GM13976 (cell line): ENCODE data around the gene ZNF407.
A peak's percentile ranks its signal among the peaks of the same experiment; 100 is the strongest.

Experiments
- DNase-seq: peaks from one replicate; pipeline ENCODE4 v3.0.0; 2012; ENCODE audit warnings: low spot score
- in situ Hi-C: fragments of 300-500 bp; cut with MboI; formaldehyde crosslinking; loops from one replicate; pipeline ENCODE4 v1.12.0; 2022; ENCODE audit warnings: low sequenced_read_pairs, mixed read lengths, inconsistent platforms; ENCODE audit not compliant: unreplicated experiment
- TF ChIP-seq, protein P1 (sequence below): IDR thresholded peaks from 2 replicates; pipeline ENCODE4 v1.5.1; 2012; ENCODE audit warnings: borderline replicate concordance, mild to moderate bottlenecking; ENCODE audit not compliant: insufficient read depth; ENCODE audit errors: extremely low read depth, missing control alignments, control extremely low read depth

ZNF407 gene

DNA sequence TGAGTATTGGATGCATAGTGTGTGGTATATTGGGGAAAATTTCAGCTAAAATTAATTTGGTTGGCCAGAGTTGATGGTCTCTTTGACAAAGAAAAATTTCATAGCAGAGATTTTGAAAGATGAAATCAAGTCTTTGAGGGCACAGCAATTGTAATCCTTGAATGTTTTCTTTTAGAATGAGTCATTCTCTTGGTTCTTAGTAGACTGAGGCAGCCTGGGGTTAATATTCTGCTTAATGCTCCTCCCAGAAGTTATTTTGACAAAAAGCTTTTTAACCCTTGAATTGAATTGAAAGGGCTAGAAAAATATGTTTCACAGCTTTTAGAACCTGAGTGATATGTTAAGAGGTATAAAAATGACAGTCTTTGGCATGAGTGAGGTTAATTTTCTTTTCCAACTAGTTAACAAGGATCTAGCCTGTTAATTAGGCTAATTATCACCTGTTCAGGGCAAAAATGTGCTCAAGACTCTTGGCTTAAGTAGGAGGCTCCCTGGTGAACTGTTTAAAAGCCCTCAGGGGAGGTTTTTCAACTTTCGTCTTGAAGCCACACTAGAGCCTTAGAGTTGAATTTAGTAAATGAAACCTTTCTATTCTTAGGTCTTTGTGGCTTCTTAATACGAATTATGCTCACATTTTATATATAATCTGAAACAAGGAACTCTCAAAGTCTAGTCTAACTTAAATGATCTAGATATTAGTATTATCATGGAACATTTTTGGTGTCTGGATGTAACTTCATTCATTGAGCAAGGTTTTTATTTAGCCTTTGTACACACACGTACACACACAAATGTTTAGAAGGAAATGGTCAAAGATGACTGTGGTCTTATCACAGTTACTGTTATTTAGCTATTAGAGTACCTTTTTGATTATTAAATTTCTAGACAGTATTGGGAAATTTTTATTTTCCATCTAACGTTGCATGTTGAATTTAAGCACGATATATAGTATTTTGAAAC lies 272.5 kb downstream of the ZNF407 start:
- in situ Hi-C loops: no loop called here
- peak; percentile 37 for DNase-seq
- TF ChIP-seq, protein P1, sequence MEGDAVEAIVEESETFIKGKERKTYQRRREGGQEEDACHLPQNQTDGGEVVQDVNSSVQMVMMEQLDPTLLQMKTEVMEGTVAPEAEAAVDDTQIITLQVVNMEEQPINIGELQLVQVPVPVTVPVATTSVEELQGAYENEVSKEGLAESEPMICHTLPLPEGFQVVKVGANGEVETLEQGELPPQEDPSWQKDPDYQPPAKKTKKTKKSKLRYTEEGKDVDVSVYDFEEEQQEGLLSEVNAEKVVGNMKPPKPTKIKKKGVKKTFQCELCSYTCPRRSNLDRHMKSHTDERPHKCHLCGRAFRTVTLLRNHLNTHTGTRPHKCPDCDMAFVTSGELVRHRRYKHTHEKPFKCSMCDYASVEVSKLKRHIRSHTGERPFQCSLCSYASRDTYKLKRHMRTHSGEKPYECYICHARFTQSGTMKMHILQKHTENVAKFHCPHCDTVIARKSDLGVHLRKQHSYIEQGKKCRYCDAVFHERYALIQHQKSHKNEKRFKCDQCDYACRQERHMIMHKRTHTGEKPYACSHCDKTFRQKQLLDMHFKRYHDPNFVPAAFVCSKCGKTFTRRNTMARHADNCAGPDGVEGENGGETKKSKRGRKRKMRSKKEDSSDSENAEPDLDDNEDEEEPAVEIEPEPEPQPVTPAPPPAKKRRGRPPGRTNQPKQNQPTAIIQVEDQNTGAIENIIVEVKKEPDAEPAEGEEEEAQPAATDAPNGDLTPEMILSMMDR: no peak

DNA sequence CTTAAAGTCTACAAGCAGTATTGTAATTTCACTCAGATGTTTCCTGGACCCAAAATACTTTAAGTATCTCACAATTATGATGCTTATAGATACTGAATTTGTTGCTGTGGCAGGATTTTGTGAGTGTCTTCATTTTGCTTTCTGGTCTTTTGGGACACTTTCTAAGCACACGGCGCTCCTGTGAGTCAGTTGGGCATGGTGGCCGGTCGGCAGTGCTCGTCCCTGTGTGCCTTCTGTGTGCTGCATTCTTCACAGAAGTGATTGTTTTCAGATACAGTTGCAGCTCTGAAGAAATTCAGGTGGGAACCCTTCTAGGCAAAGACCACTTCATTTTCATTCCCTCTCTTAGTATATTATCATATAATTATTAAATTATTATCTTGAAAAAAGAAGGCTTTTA lies 273.3 kb downstream of the ZNF407 start:
- in situ Hi-C loops: no loop called here
- TF ChIP-seq, protein P1: no peak

DNA sequence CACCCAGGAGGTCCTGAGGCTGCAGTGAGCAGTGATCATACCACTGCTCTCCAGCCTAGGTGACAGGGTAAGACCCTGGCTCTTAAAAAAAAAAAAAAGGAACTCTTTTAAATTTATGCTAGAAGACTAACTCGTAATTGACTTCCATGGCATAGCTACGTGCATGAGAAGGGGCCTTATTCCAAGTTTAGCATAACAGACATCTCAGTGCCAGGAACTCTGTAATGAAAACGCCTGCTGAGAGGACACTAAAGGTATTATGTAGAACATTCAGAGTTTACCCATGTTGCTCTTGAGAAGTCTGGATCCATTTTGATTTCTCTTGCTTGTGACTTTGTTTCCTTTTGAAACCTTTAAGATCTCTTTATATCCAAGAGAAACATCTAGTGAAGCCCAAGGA lies 276.0 kb downstream of the ZNF407 start:
- in situ Hi-C loops: no loop called here
- TF ChIP-seq, protein P1: no peak
- DNase-seq: no peak

More for the DNA sequence above, 273.3 kb downstream of the ZNF407 start:
- no peak for DNase-seq

DNA sequence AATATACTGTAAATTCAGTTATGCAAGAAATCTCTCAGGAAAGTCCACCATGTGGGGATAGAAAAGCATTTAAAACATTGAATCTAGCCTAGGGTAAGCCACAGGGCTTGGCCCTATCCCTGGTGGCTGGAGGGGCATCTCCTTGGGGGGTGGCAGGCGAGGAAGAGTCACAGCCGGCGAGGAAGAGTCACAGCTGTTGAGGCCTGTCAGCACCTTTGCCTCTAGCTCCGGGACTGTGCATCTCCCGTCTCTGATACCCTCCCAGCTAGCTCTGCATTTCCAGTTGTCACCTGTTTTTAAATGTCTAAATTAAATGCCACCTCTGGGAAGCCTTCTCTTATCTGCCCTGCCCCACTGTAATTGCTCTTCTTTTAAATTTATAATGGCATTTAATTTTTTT lies 276.7 kb downstream of the ZNF407 start:
- DNase-seq: no peak
- in situ Hi-C loops: no loop called here
- TF ChIP-seq, protein P1: no peak

DNA sequence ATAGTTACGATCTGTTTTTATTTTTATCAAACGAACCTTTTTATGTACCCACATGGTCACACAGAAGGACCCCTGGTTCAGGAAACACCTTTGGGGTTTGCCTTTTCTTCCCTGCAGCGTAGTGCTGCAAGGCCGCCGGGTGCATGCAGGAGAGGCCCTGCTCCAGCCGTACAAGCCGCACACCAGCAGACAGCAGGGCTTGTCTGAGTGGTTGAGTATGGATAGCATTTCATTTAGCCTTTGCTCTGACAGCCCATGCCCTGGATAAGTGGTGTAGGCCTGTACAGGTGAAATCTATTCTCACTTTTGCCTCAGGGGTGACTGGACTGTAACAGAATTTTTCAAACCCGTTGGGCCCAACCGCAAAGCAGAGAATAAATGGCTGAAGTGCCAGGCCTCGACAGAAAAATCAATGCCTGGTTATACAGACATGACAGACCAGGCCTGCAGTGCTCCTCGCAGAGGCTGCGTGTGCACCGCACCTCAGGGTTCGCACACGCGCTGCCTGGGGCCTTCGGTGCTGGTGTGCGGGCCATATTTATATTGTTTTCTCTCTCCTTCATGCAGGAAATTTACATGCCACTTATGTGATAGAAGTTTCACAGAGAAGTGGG lies 279.1 kb downstream of the ZNF407 start:
- in situ Hi-C loops: no loop called here
- TF ChIP-seq, protein P1: no peak
- no peak for DNase-seq

DNA sequence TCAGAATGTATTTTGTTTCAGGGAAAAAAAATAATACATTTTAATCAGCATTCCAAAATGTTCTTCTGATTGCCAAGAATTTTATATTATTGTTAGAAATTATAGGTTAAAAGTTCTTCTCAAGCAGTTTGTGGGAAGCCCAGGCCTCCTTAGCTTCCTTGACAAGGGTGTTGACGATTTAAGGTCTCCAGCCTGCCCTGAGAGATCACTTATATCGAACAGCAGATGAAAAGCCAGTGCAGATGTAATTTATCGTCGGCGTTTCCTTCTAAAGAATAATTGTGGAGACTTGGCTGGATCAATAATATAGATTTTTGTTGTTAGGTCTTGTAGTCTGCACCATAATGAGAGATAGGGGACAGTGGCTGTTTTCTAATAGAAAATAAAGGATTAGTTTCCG lies 280.6 kb downstream of the ZNF407 start:
- TF ChIP-seq, protein P1: no peak
- in situ Hi-C loops: no loop called here
- DNase-seq: no peak
